Measurements from ENCODE around the gene DNAAF5.

The DNAAF5 gene

GRCh38 chr7:730501-731439 lies 4.3 kb downstream of the DNAAF5 start:
- peaks cover 34 to 67% of the 10 kb centered on the region in 2 donors for H3K36me3 ChIP-seq (replicated peaks in 1 of 2; ENCODE audit: control insufficient read depth in 2 of 2, insufficient read depth in 2 of 2, low read length in 2 of 2)
- no peak overlapping the region for H3K27ac ChIP-seq (replicated peaks; ENCODE audit: low read length)
- no peak overlapping the region for H2AFZ ChIP-seq (ENCODE audit: low read length)

DNA sequence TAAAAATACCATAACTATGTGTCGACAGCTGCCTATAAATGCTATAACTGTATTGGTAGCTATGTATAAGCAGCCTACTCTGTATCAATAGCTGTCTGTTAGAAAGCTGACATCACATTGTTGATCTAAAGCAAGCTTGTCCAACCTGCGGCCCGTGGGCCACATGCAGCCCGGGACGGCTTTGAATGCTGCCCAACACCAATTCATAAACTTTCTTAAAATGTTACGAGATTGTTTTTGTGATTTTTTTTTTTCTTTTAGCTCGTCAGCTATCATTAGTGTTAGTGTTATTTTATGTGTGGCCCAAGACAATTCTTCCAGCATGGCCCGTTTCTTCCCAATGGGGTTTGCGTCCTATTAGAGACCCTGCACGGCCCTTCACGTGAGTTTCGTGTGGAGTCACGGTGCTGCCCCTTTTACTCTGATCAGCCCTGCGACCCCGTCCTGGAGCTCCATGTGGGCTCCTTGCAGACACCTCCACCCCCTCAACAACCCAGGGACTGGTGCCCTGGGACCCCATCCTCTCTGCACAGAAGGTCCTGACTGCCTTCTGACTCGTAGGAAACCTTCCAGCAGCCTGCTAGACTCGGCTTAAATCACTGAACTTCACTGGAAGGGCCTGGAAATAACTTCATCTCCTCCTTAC lies 5.1 kb downstream of the DNAAF5 start:
- H4K91ac ChIP-seq (ENCODE audit: low read depth, low read length, poor library complexity), result no peak overlapping the region
- H3K18ac ChIP-seq (ENCODE audit: low read length), result no peak overlapping the region
- no peak for DNase-seq (ENCODE audit: low spot score)
- no peak overlapping the region for H4K8ac ChIP-seq (ENCODE audit: low read depth, low read length)
- WGBS, 2 donors (ENCODE audit: extremely low coverage in 2 of 2, insufficient read length in 2 of 2, insufficient replicate concordance in 1 of 2), result no CpG with 5 or more reads among the region's 17 CpGs
- peaks cover 30% of the 10 kb centered on the region for H3K79me1 ChIP-seq (ENCODE audit: low read depth, low read length)
- H2BK15ac ChIP-seq (ENCODE audit: low read length), result no peak overlapping the region
- no peak overlapping the region for H3K4me2 ChIP-seq (ENCODE audit: insufficient read depth, low read length, poor library complexity, severe bottlenecking)
- H3K14ac ChIP-seq (ENCODE audit: low read length), result no peak overlapping the region
- H3K4me1 ChIP-seq (ENCODE audit: control insufficient read depth in 2 of 2, insufficient read depth in 1 of 2, low read depth in 1 of 2, low read length in 2 of 2), result peaks cover 6 to 9% of the 10 kb centered on the region in 2 donors
- H3K4ac ChIP-seq (ENCODE audit: low read length), result no peak overlapping the region
- no peak overlapping the region for H3K9ac ChIP-seq (ENCODE audit: low read depth, low read length, poor library complexity)
- H3K27ac ChIP-seq (replicated peaks; ENCODE audit: low read length), result no peak overlapping the region
- no peak overlapping the region for H2BK5ac ChIP-seq (ENCODE audit: low read length)
- H3K27me3 ChIP-seq (ENCODE audit: control insufficient read depth in 3 of 3, insufficient read depth in 3 of 3, low read depth in 1 of 3, low read length in 3 of 3), result no peaks in the 10 kb centered on the region
- no peak overlapping the region for H2AK5ac ChIP-seq (ENCODE audit: low read depth, low read length)
- no peak overlapping the region for H3K4me3 ChIP-seq (ENCODE audit: low read length in 2 of 2)
- H3K9me3 ChIP-seq (replicated peaks in 1 of 2; ENCODE audit: control insufficient read depth in 2 of 2, insufficient read depth in 1 of 2, low read depth in 1 of 2, low read length in 2 of 2), result peaks cover 12 to 22% of the 10 kb centered on the region in 2 donors
- H3K23ac ChIP-seq (ENCODE audit: low read depth, low read length, poor library complexity), result no peak overlapping the region
- no peak overlapping the region for H2AFZ ChIP-seq (ENCODE audit: low read length)
- H2BK12ac ChIP-seq (ENCODE audit: low read length), result no peak overlapping the region
- no peak overlapping the region for H2BK120ac ChIP-seq (ENCODE audit: low read depth, low read length)
- peaks cover 34 to 67% of the 10 kb centered on the region in 2 donors for H3K36me3 ChIP-seq (replicated peaks in 1 of 2; ENCODE audit: control insufficient read depth in 2 of 2, insufficient read depth in 2 of 2, low read length in 2 of 2)

More at GRCh38 chr7:730501-731439, 4.3 kb downstream of the DNAAF5 start:
- Histone ChIP-seq H2BK5ac (ENCODE audit: low read length) (no peak overlapping the region), H3K9ac (ENCODE audit: low read depth, low read length, poor library complexity) (peak overlapping the region; percentile 60), H3K9me3 (replicated peaks in 1 of 2; ENCODE audit: control insufficient read depth in 2 of 2, insufficient read depth in 1 of 2, low read depth in 1 of 2, low read length in 2 of 2) (peaks cover 14 to 22% of the 10 kb centered on the region in 2 donors), H3K79me1 (ENCODE audit: low read depth, low read length) (peaks cover 30% of the 10 kb centered on the region), H3K14ac (ENCODE audit: low read length) (no peak overlapping the region), H3K18ac (ENCODE audit: low read length) (no peak overlapping the region), H3K23ac (ENCODE audit: low read depth, low read length, poor library complexity) (peak overlapping the region; percentile 10), H2AK5ac (ENCODE audit: low read depth, low read length) (no peak overlapping the region), H4K8ac (ENCODE audit: low read depth, low read length) (no peak overlapping the region), H2BK15ac (ENCODE audit: low read length) (no peak overlapping the region), H3K4me1 (ENCODE audit: control insufficient read depth in 2 of 2, insufficient read depth in 1 of 2, low read depth in 1 of 2, low read length in 2 of 2) (peaks cover 10 to 14% of the 10 kb centered on the region in 2 donors), H4K91ac (ENCODE audit: low read depth, low read length, poor library complexity) (no peak overlapping the region), H2BK12ac (ENCODE audit: low read length) (no peak overlapping the region), H3K27me3 (ENCODE audit: control insufficient read depth in 3 of 3, insufficient read depth in 3 of 3, low read depth in 1 of 3, low read length in 3 of 3) (no peaks in the 10 kb centered on the region), H3K4me3 (ENCODE audit: low read length in 2 of 2) (no peak overlapping the region), H3K4ac (ENCODE audit: low read length) (no peak overlapping the region), H3K4me2 (ENCODE audit: insufficient read depth, low read length, poor library complexity, severe bottlenecking) (no peak overlapping the region), H2BK120ac (ENCODE audit: low read depth, low read length) (no peak overlapping the region)
- DNase-seq (ENCODE audit: low spot score), result no peak
- WGBS, 2 donors (ENCODE audit: extremely low coverage in 2 of 2, insufficient read length in 2 of 2, insufficient replicate concordance in 1 of 2), result no CpG with 5 or more reads among the region's 23 CpGs

DNA sequence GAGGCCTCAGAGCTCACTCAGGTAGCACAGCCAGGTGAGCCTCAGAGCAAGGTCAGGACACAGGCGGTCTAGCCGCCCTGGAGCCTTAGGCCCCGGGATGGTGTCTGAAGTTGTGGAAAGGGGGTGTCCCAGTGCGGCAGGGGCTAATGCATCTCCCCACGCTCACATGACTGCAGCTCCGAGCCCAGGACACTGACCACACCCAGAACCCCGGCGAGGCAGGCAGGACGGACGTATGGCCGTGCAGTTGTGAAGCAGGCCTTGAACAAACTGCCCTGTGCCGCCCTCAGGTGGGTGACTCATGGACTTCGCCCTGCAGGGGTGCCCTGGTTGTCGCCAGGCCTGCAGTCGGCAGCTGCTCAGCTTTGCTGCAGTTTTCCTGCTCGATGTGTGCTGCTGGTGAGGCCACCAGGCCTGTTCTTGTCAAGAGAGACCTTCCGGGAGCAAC lies 5.6 kb downstream of the DNAAF5 start:
- H3K27me3 ChIP-seq (ENCODE audit: control insufficient read depth in 3 of 3, insufficient read depth in 3 of 3, low read depth in 1 of 3, low read length in 3 of 3), result no peaks in the 10 kb centered on the region
- no peak overlapping the region for H4K8ac ChIP-seq (ENCODE audit: low read depth, low read length)
- H3K23ac ChIP-seq (ENCODE audit: low read depth, low read length, poor library complexity), result peak overlapping the region; percentile 81
- no CpG with 5 or more reads among the region's 17 CpGs for WGBS, 2 donors (ENCODE audit: extremely low coverage in 2 of 2, insufficient read length in 2 of 2, insufficient replicate concordance in 1 of 2)
- no peak overlapping the region for H3K9ac ChIP-seq (ENCODE audit: low read depth, low read length, poor library complexity)
- H3K4me3 ChIP-seq (ENCODE audit: low read length in 2 of 2), result no peak overlapping the region
- no peak for DNase-seq (ENCODE audit: low spot score)
- H2BK15ac ChIP-seq (ENCODE audit: low read length), result no peak overlapping the region
- no peak overlapping the region for H3K14ac ChIP-seq (ENCODE audit: low read length)
- H2BK120ac ChIP-seq (ENCODE audit: low read depth, low read length), result no peak overlapping the region
- no peak overlapping the region for H2AK5ac ChIP-seq (ENCODE audit: low read depth, low read length)
- peaks cover 6 to 9% of the 10 kb centered on the region in 2 donors for H3K4me1 ChIP-seq (ENCODE audit: control insufficient read depth in 2 of 2, insufficient read depth in 1 of 2, low read depth in 1 of 2, low read length in 2 of 2)
- peaks cover 25% of the 10 kb centered on the region for H3K79me1 ChIP-seq (ENCODE audit: low read depth, low read length)
- H3K9me3 ChIP-seq (replicated peaks in 1 of 2; ENCODE audit: control insufficient read depth in 2 of 2, insufficient read depth in 1 of 2, low read depth in 1 of 2, low read length in 2 of 2), result peaks cover 12 to 22% of the 10 kb centered on the region in 2 donors
- no peak overlapping the region for H2AFZ ChIP-seq (ENCODE audit: low read length)
- H4K91ac ChIP-seq (ENCODE audit: low read depth, low read length, poor library complexity), result no peak overlapping the region
- H3K27ac ChIP-seq (replicated peaks; ENCODE audit: low read length), result no peak overlapping the region
- H3K18ac ChIP-seq (ENCODE audit: low read length), result no peak overlapping the region
- H2BK5ac ChIP-seq (ENCODE audit: low read length), result no peak overlapping the region
- H3K36me3 ChIP-seq (replicated peaks in 1 of 2; ENCODE audit: control insufficient read depth in 2 of 2, insufficient read depth in 2 of 2, low read length in 2 of 2), result peaks cover 34 to 67% of the 10 kb centered on the region in 2 donors
- no peak overlapping the region for H3K4ac ChIP-seq (ENCODE audit: low read length)
- no peak overlapping the region for H3K4me2 ChIP-seq (ENCODE audit: insufficient read depth, low read length, poor library complexity, severe bottlenecking)
- no peak overlapping the region for H2BK12ac ChIP-seq (ENCODE audit: low read length)

- WGBS, 2 donors (ENCODE audit: extremely low coverage in 2 of 2, insufficient read length in 2 of 2, insufficient replicate concordance in 1 of 2), result no CpG with 5 or more reads among the region's 3 CpGs
Observed at GRCh38 chr7:732556-732955, 6.1 kb downstream of the DNAAF5 start.

More at GRCh38 chr7:732556-732955, 6.1 kb downstream of the DNAAF5 start:
- Histone ChIP-seq H2BK5ac (ENCODE audit: low read length) (no peak overlapping the region), H3K18ac (ENCODE audit: low read length) (no peak overlapping the region), H2AK5ac (ENCODE audit: low read depth, low read length) (no peak overlapping the region), H2BK12ac (ENCODE audit: low read length) (no peak overlapping the region), H3K4ac (ENCODE audit: low read length) (no peak overlapping the region), H3K4me1 (ENCODE audit: control insufficient read depth in 2 of 2, insufficient read depth in 1 of 2, low read depth in 1 of 2, low read length in 2 of 2) (peaks cover 6 to 9% of the 10 kb centered on the region in 2 donors), H4K8ac (ENCODE audit: low read depth, low read length) (no peak overlapping the region), H3K14ac (ENCODE audit: low read length) (no peak overlapping the region), H4K91ac (ENCODE audit: low read depth, low read length, poor library complexity) (no peak overlapping the region), H3K79me1 (ENCODE audit: low read depth, low read length) (peaks cover 23% of the 10 kb centered on the region), H3K23ac (ENCODE audit: low read depth, low read length, poor library complexity) (peak overlapping the region; percentile 81), H3K4me3 (ENCODE audit: low read length in 2 of 2) (no peak overlapping the region), H2AFZ (ENCODE audit: low read length) (no peak overlapping the region), H2BK15ac (ENCODE audit: low read length) (no peak overlapping the region), H2BK120ac (ENCODE audit: low read depth, low read length) (no peak overlapping the region), H3K27ac (replicated peaks; ENCODE audit: low read length) (no peak overlapping the region), H3K36me3 (replicated peaks in 1 of 2; ENCODE audit: control insufficient read depth in 2 of 2, insufficient read depth in 2 of 2, low read length in 2 of 2) (peaks cover 34 to 71% of the 10 kb centered on the region in 2 donors), H3K9ac (ENCODE audit: low read depth, low read length, poor library complexity) (no peak overlapping the region), H3K27me3 (ENCODE audit: control insufficient read depth in 3 of 3, insufficient read depth in 3 of 3, low read depth in 1 of 3, low read length in 3 of 3) (no peaks in the 10 kb centered on the region), H3K9me3 (replicated peaks in 1 of 2; ENCODE audit: control insufficient read depth in 2 of 2, insufficient read depth in 1 of 2, low read depth in 1 of 2, low read length in 2 of 2) (peaks cover 12 to 22% of the 10 kb centered on the region in 2 donors), H3K4me2 (ENCODE audit: insufficient read depth, low read length, poor library complexity, severe bottlenecking) (no peak overlapping the region)
- DNase-seq (ENCODE audit: low spot score), result no peak

All from neuronal stem cell (in vitro differentiated cells).